RKO (cell line): ENCODE measurements around the gene UBR2.

Experiments
- DNase-seq: peaks from one replicate; pipeline ENCODE4 v3.0.0-alpha.2; 2016; ENCODE audit warnings: low spot score

The UBR2 gene

DNA sequence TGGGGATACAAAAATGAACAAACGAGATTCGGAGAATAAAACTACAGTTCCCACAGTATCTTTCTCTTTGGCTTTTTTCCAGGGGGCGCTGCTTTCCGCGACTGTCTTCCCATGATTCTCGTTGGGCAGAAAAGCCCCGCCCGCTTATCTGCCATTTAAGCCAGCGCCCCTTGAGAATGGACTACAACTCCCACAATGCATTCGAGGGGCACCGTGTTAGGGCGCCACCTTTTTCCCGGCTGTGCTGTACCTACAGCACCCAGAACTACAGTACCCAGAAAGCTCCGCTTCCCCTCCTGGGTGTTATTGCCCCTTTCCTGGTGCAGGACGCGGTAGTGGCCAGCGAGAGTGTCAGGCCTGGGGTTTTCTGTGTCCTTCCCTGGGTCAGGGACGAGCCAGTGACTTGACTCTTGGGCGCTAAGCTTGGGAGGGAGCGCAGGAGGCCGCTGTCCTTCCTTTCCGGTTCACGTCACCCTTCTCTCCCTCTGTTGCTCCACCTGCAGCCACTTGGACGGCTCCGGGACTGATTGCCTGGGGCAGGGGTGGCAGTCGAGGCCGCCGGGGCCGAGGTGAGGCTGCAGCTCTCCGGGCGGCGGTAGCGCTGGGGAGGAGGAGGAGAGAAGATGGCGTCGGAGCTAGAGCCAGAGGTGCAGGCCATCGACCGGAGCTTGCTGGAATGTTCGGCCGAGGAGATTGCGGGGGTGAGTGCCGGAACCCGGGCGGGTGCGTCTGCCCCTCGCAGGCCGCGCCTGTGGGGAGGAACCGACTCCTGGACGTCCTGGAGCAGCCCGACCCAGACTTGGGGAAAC is at the start of gene UBR2:
Gene UBR2, plus strand, starts transcription at position 333 of the 809 bp plus-strand sequence. Its CDS starts 291 bp downstream, at position 624.
- DNase-seq, result peak; percentile 99

DNA sequence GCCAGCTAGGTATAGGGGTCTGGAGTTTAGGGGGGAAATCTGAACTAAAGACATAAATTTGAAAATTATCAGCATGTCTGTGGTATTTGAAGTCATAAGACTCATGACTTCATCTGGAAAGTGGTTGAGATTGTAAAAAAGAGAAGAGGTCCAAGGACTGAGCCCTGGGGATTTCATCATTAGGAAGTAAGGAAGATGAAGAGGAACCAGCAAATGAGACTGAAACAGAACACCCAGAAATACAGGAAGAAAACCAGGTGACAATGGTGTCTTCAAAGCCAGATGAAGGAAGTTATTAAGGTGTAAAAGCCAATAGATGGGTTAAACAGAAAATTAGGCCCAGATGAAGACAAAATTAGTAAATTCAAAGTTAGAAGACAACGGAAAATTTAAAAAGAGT is 49.1 kb upstream of the UBR2 start:
- DNase-seq, result no peak

DNA sequence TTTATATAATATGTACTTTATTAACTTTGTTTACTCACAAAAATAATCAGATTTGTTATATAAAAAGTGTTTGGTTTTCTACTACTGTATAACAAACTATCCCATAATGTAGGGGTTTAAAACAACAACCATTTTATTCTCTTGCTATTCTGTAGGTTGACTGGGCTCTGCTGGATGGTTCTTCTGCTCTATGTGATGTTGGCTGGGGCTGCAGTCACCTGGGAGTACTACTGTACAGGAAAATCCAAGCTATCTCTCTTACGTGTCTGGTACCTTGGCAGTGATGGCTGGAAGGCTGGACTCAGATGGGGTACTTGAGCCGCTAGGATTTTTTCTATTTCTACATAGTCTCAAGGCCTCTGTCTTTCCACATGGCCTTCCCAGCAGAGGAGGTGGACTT is 44.0 kb upstream of the UBR2 start:
- no peak for DNase-seq

DNA sequence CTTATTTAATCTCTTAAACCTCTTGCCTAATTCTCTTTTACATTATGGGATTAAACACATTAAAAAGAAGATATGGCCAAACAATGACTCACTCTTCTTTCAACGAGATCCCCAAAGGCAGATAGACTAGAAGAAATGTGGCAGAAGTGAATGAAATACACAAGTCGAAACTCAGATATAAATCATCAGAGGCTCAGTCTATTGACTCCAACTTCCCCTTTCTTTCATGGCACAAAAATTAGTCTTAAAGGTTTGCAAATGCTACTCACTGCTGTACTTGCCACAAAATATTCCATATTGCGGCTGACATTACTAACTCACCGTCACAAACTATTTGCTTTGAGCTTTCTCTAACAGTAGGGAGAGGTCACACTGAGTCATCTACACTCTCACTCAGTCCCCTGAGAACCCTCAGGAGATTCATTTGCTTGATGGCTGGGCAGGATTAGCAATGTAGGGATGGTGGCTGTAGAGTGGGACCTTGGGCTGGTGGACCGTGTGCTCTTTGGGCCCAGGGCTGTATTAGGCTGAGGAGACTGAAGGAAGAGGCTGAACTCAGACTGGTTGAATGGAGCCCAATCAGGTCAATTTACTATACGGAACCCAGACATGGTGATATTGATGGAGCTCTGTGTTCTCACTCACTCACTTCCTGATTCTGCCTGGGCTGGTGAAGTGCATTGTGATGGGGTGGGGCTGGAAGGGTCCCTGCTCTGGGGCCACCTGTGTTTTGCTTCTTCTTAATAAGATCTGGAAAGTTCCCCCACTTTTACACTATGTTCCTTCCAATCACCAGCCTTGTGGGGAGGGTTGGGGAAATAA is 42.8 kb upstream of the UBR2 start:
- DNase-seq, result peak; percentile 70

DNA sequence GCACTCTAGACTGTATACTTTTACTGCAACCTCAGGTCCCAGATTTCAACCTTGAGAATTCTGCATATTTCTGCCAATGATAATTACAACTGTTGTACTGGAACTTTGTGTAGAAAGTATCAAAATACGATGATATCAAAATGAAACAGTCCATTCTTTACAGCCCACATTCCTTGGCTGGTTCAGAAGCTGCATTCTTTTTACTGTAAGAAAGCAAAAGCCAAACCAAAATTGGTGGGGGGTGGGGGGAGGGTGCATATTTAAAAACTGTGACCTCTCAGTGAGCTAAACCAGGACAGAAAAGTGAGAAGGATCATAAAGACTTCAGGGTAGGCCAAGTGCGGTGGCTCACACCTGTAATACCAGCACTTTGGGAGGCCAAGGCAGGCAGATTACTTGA is 41.8 kb upstream of the UBR2 start:
- no peak for DNase-seq

DNA sequence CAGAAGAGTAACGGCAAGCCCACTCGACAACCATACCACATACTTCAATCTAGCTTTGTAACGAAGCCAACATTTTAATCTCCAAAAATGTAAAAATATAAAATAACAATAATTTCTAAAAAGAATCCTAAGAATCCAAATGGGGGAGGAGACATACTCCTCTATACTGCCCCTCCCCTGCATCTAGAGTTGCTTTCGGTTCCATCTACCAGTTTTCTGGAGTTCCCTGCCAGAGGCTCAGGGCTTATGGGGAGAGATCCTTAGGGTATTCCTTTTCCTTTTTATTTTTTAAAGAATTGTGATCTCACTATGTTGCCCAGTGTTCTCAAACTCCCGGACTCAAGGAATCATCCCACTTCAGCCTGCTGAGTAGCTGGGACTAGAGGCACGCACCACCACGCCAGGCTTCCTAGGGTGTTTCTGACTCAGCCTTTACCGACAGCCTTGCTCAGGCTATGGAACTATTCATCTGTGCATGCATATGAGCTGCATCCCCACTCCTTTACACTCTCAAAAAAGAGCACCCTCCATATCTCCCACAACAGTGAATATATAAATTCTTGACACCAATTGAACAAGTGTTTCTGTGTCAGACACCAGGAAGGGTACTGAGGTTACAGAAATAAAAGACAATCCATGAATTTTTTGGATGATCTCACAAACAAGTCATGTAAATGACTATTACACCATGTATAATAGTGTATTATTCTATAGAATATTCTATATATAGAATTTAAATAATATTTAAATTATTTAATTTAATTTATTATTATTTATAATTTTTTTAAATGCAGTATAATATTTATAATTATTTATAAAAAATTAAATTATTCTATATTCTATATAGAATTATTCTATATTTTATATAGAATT is 40.7 kb upstream of the UBR2 start:
- DNase-seq, result peak; percentile 40

DNA sequence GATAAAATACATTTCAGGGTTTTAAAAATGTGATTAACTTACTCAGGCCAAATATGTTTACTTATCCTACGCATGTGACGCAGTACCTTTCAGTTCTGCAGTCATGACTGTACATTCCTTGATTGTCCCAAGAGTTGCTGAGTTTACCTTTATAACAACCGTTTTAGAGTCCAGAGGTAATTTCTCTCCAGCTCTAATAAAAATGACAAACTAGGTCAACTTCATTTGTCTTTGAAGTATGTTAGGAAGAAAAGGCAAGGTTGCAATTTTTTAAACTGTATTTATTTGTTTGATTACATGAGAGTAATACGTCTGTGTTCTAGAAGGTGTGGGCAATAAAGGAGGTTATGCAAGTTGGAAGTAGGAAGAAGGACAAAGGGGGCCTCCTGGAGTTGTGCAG is 38.6 kb upstream of the UBR2 start:
- DNase-seq, result no peak

DNA sequence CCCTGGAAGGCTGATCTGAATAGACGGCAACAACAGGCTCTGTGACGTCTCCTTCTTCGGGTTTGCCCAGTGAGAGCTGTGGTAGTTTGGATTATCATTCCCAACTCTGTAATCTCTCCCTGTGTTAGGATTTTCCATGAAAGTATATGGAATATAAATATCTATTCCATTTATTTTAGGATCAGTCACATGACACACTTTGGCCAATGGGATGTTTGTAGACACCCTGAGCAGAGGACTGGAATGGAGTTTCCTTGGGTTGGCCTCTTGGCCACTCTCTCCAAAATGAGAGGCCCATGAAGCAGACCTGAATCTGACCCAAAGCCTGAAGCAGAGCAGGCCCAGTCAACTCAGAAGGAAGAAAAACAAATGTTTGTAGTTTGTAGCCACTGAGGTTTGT is 37.2 kb upstream of the UBR2 start:
- no peak for DNase-seq

DNA sequence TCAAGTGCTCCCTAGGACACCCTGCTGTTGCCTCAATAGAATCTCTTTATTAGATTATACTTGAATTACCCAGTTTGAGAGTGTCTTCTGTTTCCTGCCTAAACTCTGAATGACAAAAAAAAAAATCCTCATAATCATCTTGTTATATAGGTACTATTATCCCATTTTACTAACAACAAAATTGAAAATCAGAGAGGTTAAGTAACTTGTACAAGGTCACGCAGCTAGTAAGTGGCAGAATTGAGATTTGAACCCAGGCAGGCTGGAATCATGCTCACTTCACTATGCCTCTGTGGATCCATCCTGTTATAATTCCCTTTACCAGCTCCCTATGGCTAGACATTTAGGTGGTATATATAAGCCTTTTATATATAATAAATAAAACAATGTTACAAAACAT is 36.6 kb upstream of the UBR2 start:
- no peak for DNase-seq

DNA sequence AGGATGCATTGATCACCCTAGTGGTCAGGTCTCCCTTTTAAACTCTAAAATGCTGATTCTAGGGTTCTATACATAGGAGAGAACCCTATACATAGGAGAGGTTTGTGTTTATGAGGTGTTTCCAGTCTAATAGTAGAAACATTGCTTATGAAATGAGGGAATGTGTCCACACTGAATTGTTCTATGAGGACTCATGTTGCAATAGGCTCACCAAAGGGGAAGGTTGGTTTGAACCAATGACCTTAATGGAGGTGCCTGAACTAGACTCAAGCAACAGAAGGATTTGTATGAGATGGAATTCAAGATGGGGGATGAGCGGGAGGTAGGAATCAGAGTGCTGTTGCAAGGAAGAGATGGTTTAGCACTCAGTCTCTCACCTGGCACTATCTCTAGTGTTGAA is 33.5 kb upstream of the UBR2 start:
- no peak for DNase-seq

DNA sequence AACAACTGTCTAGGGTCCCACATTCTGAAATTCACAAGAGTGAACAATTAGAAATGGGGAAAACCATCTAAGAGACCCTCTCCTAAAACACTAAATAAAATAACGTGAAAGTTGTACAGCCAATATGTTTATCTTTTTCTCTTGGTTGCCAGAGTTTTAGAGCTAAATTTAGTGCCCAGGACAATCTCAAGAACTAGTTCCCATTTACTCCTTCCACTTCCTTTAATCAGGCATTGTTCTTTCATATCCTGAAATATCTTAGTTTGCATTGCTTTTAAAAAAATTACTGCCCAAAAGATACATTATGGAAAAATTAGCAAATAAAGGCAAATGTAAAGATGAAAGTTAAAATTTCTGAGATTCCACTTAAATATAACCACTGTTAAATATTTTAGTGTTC is 33.1 kb upstream of the UBR2 start:
- no peak for DNase-seq

DNA sequence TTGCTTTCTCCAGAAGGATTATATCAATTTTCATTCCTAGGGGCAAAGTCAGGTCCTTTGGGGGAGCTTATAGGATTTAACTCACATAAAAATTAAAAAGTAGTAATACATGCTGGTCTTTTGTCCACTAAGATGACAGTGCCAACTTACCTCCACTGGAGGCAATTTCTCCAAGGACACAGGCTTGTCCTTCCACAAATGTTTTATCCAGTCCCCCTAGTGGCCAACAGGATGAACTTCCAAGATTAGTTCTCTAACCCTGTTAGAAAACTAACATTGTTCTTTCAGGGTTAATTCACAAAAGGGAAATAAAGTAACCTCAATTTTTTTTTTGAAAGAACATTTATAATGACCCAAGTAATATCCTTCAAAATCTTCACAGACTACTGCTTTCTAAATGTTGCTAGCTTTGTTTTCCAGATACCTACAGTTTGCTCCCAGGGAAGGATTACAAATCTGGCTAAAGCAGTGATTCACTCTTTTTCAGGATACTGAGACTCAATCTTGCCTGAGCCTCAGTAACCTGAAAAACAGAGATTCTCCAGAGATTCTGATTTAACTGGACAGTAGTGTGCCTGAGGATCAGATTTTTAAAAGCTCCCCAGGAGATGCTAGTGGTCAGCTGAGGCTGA is 31.7 kb upstream of the UBR2 start:
- DNase-seq, result peak; percentile 88

DNA sequence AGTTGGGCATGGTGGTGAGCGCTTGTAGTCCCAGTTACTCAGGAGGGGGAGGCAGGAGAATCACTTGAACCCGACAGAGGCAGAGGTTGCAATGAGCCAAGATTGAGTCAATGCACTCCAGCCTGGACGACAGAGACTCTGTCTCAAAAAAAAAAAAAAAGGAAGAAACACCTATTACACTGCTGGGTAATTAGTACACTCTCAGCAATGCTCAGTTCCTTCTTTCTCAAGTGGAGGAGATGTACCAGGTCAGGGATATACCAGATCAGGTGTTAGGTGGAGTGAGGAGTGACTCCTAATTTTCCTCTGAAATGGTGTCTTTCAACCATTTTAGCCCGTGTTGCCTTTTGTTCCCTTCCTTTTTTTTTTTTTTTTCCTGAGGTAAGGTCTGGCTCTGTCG is 30.0 kb upstream of the UBR2 start:
- no peak for DNase-seq

DNA sequence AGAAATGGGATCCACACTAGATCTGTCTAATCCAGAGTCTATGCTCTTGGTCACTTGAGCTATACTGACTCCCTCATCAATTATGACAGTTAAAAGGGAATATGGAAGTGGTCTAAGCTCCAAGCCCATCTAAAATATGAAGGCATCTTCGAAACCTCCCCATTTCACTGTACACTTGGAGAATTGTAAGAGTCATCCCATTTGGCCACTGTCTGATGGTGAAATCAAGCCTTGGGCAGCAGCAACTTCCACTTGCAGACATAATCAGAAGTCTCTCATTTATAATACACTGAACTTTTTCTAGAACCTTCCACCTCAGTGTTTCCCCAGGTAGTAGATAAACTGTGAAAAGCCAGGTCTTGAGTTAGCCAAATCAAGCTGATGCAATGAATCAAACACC is 26.3 kb upstream of the UBR2 start:
- DNase-seq, result no peak

DNA sequence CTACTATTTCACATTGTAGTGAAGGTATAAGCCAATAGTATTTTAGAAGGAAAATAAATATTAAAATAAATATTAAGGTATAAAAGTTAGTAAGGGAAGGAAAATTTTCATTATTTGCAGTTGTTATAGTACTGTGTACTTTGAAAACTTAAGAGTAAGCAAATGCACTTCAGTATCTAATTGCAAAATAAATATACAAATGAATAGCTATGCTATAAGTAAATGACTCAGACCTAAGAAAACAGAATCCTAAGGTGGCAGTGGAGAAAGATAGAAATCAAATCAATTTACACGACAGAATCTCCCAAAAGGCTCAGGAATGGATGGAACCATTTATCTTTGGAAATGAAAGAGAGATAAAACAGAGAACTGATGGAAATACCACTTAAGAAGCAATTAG is 24.7 kb upstream of the UBR2 start:
- no peak for DNase-seq

DNA sequence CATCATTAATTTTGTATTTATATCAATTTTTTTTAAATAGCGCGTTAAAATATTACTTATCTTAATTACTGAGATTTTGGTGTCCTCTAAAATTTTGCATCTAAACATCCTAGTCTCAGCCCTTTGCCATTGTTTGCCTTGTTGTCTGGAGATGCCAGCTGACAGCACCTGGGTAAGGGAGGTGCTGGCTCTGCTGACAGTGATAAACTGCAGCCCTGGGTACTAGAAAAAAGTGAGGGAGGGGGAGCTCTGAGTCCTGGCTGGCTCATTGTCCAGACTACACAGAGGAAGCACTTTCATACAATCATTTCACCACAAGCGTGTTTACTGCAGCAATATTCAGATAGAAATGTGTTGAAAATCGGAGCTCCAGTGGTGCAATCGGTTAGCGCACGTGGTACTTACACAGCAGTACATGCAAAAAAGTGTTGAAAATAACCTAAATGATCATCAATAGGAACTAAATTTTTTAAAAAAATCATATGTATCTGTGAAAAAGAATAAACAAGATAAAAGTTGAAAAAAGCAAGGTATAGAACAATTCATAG is 18.5 kb upstream of the UBR2 start:
- no peak for DNase-seq

DNA sequence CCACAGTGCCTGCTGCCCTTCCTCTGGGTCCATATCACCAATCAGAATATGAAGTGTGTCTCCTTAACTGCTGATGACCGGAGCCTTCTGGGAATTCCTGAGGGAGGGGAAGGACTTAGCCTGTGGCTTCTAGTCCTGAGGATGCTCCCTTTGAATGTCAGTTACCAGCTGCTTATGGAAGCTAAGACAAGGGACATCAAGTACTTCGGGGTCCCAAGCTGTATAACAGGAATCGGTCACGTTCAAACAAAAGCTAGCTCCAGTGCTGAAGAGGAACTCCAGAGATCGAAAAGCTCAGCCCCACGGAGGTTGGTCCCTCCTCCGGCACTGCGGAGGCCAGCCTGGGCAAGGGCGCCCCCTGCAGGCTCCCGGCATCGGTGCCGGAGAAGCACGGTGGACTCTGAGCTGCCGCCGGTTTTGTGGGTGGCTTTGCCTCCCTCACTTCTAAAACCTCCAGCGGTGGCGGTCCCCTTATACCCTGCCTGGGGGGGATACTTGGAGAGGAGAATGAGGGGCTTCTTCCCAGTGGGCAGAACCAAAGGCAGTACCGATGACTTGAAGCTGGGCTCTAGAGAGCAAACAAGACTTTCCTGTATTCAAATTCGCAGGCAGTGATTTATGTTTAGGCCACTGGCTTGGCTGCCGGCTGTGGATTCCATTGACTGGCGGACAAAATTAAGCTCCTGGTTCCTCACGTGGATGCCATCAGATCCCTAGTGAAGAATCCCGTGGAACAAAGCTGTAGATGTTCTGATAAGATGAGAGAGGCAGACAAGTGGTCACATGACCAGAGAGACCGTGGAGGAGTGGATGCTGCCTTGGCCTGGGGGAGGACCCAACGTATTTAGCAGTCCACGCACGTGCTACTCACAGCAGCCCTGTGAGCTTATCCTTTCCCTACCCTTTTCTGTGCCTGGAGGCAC is 16.2 kb upstream of the UBR2 start:
- DNase-seq, result peak; percentile 76

DNA sequence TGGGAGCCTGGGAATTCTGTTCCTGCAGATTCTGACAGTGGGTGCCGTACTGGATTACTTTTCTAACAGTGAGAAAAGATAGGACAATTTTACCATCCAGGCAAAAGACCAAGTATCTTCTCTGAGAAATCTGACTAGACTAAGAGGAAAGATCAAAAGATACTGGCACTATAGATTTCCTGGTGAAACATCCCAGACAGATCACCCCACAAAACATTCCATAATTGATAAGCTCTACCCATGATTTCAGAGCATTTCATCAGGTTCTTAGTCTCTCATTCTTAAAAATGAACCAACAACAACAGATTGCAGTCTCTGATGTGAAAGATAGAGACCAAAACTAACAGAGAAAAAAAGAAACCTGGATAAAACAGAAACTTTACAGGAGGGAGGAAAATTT is 13.6 kb upstream of the UBR2 start:
- no peak for DNase-seq

DNA sequence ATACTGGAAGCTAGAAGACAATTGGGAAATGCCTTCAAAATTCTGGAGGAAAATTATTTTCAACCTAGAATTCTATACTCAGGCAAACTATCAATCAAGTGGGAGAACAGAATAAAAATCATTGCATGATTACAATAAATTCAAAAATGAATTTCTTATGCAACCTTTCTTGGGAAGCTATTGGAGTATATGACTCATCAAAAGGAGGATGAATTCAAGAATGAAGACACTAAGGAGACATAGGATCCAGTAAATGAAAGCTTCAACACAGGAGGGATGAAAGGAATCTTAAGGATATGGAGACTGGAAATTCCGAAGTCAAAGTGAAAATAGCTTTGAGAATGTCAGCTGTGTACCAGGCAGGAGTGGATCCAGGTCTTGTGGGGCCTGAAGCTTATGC is 12.6 kb upstream of the UBR2 start:
- no peak for DNase-seq

DNA sequence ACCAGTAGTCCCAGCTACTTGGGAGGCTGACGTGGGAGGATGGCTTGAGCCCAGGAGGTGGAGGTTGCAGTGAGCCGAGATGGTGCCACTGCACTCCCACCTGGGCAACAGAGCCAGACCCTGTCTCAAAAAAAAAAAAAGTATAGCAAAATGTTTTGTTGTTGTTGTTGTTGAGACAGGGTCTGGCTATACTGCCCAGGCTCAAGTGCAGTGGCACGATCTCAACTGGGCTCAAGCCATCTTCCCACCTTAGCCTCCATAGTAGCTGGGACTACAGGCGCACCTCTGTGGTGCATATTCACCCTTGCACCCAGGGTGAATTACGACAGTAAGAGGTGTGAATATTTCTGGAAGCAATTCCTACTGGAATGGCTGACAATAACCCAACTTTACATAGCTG is 11.4 kb upstream of the UBR2 start:
- DNase-seq, result no peak
